ENCODE data around the gene SMAD6.
A peak's percentile ranks its signal among the peaks of the same experiment; 100 is the strongest.

The SMAD6 gene

DNA sequence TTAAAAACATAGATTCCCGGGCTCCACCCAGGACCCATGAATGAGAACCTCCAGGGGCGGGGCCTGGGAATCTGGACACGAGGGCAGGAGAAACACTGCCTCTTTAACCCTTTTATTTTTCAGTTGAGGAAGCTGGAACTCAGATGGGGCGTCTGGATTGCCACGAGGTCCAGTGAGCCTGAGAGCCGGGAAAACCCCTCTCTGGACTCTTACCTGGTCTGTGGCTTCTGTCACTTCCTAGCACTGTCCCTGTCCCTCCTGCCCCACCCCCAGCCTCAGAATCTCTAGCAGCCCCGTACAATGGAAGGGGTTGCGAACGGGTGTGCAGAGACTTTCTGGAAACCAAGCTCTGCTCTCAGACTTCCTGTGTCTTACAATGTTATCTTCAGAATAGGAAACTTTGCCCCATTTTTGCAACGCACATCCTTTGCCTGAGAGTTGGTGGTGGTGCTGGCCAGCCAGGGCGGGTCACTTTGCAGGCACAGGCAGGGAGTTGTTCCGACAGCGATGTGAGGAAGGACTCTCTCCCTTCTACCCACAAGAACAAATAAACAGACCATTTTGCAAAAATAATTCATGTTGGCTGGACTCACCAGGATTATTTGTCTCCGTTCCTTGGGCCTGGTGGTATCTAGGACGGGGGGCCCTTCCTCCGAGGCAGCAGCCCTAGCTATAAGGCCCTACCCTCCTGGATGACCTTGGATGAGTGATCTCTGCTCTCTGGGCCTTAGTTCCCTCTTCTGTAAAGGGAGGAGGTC lies 59.1 kb downstream of the SMAD6 start:
- DNase-seq, result peak; percentile 22

GRCh38 chr15:66761726-66762595 lies 59.9 kb downstream of the SMAD6 start:
- DNase-seq, result no peak

DNA sequence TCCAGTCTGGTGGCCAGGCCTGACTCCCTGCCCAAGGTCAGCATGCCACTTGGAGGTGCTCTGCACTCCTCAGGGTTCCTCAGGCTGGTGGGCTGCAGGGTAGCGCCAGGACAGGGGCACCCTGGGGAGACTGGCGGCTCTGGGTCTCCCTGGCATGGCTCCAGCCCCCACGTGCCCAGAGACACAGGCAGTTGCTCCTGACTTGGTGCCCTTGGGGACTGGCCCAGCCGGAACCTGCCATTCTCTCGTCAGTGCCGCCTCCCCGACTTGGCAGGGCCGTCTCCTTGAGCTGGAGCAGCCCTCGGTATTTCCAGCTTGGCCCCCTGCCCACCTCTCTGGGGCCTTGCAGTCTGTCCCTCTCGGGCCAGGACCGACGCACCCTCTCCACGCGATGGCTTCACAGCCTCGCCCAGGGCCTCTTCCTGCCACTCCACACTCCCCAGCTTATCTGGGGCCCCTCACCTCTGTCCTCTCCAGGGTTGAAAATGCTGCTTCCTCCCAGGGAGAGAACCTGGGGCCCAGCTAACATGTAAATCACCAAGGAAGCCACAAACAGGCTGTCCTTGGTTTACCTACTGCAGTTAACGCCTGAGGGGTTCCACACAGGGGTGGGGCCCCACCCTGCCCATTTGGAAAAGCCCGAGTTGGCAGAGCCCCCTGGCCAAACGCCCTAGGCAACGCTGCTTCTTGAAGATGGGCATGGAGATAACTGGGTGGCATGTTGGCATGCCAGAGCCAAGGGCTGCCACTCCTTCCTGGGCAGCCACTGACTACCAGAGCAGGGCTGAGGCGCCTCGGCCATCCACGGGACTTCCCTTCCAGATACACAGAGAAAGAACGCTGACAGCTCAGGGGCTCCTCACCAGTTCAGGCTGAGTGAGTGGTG lies 61.4 kb downstream of the SMAD6 start:
- DNase-seq, result peak; percentile 29

DNA sequence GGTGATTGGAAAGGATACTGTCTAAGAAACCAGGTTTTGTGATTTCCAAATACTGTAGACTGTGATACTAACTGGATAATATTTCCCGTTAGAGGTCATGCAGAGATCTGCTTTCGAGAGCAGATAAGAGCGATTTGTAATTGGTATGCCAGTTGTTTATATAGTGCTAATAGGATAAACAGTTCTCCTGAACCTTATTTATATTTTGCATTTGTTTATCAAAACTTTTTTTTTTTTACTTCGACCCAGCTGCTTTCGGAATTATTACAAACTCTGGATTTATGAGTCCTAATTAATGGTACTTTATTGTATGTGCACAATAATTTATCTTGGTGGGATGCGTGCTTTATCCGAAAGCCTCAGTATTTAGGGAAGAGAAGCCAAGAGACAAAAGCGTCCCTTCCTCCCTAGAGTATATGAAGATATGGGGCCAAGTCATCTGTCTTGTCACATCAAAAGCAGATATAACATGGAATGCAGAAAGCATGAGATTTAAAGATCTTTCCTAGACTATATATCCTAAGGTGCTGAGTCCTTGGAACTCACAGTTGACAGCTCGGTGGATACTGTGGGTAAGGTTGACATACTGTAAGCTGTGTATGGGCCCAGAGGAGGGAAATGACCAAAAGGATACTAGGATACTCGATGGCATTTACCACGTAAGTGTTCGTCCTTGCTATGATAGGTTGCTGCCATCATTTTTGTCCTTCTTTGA lies 62.2 kb downstream of the SMAD6 start:
- no peak for DNase-seq

GRCh38 chr15:66765478-66766281 lies 63.6 kb downstream of the SMAD6 start:
- peak; percentile 92 for DNase-seq

DNA sequence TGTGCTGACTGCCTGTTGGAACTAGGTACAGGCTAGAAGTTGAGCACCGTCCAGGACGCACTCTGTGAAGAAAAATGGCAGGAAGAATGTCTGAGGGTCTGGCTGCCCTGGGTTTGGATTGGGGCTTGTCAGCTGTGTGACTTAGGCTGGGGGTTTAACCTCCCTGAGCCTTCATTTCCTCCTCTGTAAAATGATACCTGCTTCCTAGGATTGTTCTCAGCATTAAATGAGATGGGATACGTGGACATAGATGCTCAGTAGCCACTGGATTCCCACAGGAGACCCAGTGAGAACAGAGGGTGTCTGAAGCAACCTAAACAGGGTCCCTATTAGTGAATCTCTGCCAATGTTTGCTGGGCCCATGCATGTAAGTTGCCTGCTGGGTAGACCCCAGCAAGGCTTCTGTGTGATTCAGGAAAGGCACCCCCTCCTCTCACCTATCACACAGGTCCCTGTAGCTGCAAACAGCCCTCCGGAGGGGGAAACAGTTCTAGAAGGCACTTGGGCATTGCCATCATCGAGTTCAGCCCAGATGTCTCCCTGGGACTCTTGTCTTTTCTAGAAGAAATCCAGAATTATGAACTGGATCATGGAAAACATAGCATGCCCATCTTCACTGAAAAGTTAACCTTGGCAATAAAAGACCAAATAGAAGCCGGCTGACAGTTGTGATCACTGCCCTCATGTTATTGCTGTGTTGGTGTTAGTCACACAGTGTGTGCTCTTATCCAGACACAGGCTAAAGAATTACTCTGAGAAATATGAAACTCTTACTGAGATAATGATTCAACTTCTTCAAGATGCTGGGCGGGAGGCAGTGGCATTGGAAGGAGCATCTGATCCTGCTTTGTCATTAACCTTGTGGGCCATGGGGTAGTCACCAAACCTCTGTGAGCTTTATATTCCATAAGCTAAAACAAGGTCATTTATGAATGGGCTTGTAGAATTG lies 64.5 kb downstream of the SMAD6 start:
- no peak for DNase-seq

- DNase-seq, result no peak
Measured at GRCh38 chr15:66767240-66767659, 65.2 kb downstream of the SMAD6 start.

GRCh38 chr15:66768987-66769386 lies 67.0 kb downstream of the SMAD6 start:
- no peak for DNase-seq

DNA sequence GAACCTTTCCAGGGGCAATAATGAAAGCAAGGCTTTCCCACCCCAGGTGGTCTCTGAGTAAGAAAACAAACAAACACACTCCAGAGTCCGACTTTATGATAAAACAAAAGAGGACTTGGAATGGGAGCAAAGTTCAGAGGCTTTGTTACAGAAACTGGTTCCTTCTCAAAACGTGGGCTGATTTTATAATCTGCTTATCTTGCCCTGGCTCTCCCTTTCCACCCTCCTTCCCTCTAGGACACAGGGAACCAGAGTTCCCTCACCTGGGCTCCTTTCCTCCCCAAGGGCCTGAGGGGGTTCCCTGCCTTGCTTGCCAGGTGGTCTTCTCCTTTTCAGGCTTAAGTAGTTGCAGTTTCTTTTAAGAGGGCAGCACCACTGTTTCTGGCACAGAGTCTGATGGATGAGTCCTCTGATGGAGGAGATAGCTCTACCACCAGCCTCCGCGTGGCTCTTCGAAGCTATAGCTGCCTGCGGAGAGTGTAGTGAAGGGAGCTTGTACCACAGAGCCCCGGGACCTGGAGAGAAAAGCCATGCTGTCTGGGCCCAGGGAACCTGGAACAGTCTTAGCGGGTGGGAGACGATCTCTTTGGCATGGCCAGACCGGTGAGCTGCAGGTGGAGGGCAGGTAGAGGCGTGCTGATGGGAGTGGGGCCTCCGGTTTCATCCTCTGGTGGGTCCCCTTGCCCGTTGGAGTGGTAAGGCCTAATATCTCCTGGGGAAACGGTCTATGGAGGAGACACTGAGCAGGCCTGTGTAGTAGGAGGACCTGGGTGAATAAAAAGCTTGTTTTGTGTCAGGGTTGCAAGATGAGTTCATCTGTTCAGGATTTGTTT lies 68.7 kb downstream of the SMAD6 start:
- DNase-seq, result no peak

DNA sequence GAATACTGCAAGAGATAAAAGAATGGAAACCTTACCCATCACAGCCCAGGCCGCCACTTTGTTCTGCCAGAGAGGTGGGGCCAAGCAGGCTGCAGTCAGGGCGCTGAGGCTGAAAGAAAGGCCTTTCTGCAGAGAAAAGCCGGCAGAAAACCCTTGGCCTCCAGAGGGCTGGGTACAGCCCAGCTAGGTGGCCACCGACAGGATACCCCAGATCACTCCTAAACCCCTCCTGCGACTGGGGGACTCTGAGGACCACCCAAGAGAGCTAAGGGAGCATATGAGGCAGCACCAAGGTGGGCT lies 69.3 kb downstream of the SMAD6 start:
- no peak for DNase-seq

DNA sequence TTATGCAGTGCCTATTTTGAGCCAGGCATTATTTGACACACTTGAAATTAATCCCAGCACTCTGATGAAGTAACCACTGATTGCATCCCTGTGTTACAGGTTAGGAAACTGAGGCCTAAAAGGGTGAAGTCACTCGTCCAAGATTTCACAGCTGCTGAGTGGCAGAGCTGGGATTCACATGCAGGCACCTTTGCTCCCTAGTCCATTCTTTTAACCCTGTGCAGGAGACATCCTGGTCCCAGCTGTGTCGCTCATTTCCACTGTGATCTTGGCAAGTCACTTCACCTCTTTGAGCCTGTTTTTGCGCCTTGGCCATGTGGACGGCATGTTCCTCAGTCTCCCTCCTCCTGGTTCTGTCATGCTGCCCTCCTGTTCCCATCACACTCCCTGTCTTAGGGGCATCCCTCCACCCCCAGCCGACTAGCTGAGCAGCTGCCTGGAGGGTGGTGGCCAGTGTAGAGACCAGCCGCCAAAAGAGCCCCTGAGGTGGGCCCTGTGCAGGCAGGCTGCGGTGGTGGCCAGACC lies 70.6 kb downstream of the SMAD6 start:
- DNase-seq, result no peak

- DNase-seq, result peak; percentile 60
Measured at GRCh38 chr15:66773129-66773873, 71.3 kb downstream of the SMAD6 start.

DNA sequence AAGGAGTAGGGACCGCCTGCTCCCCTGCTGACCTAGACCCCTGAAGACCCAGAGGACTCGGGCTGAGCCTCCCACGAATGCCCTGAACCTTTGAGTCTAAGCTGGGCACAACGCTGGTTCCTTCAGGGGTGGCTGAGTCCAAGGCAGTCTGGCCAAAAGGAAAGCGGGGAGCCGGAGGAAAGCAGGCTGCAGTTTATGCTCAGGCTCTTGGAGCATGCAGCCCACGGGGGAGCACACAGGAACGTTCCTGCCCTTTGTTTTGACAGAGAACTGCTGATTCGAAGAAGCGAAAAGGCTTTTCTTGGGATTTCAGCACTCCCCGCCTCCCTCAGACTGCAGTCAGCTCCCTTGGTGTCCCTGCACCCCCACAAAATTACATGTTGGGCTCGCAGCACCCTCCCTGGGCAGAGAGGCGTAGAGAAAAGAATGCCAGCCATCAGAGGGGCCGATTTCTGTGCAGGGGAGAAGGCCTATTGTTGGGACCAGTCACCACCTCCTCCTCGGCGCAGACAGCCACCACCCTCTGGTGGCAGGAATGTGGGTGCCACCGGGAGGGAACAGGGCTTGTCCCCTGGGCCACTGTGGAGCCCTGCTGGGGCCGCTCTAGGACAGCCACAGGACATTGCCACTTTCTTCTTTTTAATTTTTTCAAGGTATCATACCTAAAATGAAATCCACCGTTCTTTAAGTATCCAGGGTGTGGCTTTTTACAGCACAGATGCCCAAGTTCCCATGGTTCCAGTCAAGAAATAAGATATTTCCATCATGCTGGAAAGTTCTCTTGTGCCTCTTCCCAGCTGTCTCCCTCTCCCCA lies 72.2 kb downstream of the SMAD6 start:
- DNase-seq, result peak; percentile 81

DNA sequence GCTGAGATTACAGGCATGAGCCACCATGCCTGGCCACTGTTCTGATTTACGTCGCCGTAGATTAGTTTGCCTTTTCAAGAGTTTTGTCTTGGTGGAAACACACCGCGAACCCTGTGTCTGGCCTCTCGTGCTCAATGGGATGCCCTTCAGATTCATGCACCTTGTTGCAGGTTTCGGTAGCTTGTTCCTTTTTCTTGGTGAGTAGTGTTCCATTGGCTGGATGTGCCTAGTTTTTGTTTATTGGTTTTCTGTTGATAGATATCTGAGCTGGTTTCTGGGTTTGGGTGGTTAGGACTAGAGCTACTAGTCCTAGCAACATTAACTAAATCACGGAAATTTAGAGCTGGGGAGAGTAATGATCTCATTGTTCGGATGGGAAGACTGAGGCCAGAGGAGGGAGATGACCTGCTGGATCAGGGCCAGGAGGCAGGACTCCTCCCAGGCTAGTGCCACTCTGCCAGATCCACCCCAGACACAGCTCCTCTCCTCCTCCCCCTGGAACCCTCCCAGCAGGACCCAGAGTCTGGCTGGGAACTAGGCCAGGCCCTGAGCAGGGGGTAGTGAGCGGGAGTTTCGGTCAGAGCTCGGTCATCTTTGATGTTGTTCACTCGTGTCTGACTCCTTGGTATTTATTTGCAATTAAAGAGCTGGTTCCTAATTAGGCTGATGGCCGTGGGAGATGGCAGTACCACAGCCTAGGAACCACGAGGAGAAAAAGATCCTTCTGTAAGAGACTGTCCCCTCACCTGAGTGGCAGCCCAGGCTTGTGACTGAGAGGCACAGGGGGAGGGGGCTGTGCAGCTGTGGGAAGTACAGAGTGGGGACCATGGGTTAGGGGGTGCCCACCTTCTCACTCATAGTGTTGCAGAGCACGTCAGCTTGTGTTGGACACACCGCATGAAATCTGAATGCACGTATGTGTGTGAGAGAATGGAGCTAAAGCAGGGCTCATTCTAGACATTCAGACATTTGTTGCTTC lies 73.4 kb downstream of the SMAD6 start:
- no peak for DNase-seq

DNA sequence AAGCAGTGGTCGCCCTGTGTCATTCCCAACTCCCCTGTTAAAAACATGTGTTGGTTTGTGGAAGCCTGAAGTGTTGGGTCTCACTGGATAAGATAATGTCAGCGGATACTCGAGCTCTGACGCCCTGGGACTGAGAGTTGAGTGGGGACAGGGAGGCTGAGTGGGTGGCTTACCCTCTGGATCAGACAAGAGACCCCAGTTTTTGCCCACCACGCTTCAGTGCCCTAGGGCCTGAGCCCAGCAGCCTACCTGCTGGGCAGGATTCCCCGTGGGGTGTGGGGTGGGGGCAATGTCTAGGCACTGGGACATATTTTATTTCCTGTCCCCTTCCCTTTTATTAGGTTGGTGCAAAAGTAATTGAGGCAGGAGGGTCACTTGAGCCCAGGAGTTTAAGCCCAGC lies 75.0 kb downstream of the SMAD6 start:
- no peak for DNase-seq

- DNase-seq, result no peak
Measured at GRCh38 chr15:66777596-66778313, 75.7 kb downstream of the SMAD6 start.

Data from hematopoietic multipotent progenitor cell treated with erythropoietin and hydrocortisone succinate and interleukin-3 and kit ligand, for 6 days (in vitro differentiated cells).